Ascending aorta (tissue), 2 donors: ENCODE results near the gene TTLL6. TPM values are rescaled to one million over a fixed set of nuclear protein-coding genes. Genes with fewer than 3 reads are reported as not detected.

Experiments used
- DNase-seq, 2 donors: peaks; one replicate each; pipeline ENCODE4 v3.0.0-alpha.2; 2019; ENCODE audit warnings: low spot score in 2 of 2
- H3K27ac ChIP-seq, 2 donors: fragments of 200-600 bp; sonication (generic); one replicate each; pipeline ENCODE4 v1.5.1; 2016 to 2017; ENCODE audit warnings: mild to moderate bottlenecking in 1 of 2
- H3K27me3 ChIP-seq: fragments of 200-600 bp; sonication (generic); one replicate; pipeline ENCODE4 v1.5.1; 2017
- H3K36me3 ChIP-seq, 2 donors: fragments of 200-600 bp; sonication (generic); one replicate each; pipeline ENCODE4 v1.5.1; 2016
- H3K4me1 ChIP-seq, 2 donors: fragments of 200-600 bp; sonication (generic); one replicate each; pipeline ENCODE4 v1.5.1; 2016 to 2017; ENCODE audit warnings: mild to moderate bottlenecking in 1 of 2
- H3K4me3 ChIP-seq, 2 donors: fragments of 200-600 bp; sonication (generic); one replicate each; pipeline ENCODE4 v1.5.1; 2016 to 2017; ENCODE audit warnings: mild to moderate bottlenecking in 1 of 2
- H3K9me3 ChIP-seq, 2 donors: fragments of 200-600 bp; sonication (generic); one replicate each; pipeline ENCODE4 v1.5.1; 2016
- CTCF ChIP-seq, 3 experiments: fragments of 200-600 bp in 2 of 3; fragments of 450-650 bp in 1 of 3; sonication (generic) in 2 of 3; IDR thresholded peaks; one replicate each; pipeline ENCODE4 v1.5.1; 2016 to 2019; ENCODE audit warnings: antibody characterized with exemption in 3 of 3, mild to moderate bottlenecking in 1 of 3, moderate library complexity in 1 of 3
- intact Hi-C: fragments of 100-400 bp; cut with DNase I; formaldehyde crosslinking; loops from one replicate; pipeline ENCODE4 v1.15.1; 2023
- total RNA-seq: library from RNA; depleted of rRNA; stranded (reverse); fragments of >200 nt; gene quantifications from one replicate; pipeline ENCODE4 v1.1.0, GENCODE V29; 2016

Gene TTLL6
- total RNA-seq, 1 donor from 2014 or later, result not detected

DNA sequence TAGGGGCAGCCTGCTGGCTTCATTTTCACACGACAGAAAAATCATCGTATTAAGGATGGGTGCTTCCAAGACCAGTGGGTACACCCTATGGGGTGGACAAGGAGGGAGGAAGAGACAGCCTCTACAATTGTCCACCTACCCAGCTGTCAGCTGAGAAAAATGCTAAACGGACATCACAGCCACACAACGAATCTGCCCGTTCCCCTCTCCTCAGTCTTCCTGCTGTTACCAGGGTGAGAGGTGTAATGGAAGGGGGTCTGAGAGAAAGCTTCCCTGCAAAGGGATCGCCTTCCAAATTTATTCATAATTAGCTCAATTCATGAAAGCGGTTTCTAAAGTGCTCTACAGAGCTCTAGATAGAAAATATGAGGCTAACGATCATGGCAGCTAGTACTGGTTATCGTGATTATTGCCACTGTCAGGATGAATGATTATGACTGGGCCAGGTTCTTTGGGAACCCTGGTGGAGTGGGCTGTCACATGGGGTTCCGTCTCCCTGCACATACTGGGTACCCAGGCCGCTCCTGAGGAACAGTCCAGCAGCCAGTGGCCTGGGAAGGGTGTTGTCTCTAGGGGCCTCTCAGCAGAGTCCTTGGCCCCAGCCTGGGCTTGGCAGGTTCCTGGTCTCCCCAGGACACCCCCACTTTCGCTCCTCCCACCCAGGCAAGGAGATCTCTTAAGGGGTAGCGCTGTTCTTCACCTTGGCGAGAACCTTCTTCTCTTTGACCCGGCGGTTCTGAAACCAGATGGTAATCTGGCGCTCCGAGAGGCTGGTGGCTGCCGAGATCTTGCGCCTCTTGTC, 90.7 kb downstream of the TTLL6 start:
- Histone ChIP-seq H3K9me3 (no peaks in the 10 kb centered on the region), H3K36me3 (no peaks in the 10 kb centered on the region), H3K27ac (no peak overlapping the region), H3K4me3 (no peak overlapping the region), H3K27me3 (peaks cover 63% of the 10 kb centered on the region), H3K4me1 (peaks cover 6 to 11% of the 10 kb centered on the region in 2 donors)
- TF ChIP-seq CTCF (IDR thresholded peaks at IDR 0.05), result no peak
- intact Hi-C loops, result loop anchor here (5.0 kb wide), 1 partner anchor 271 kb away; the partner anchor contains the start of gene IGF2BP1
- no peak for DNase-seq

DNA sequence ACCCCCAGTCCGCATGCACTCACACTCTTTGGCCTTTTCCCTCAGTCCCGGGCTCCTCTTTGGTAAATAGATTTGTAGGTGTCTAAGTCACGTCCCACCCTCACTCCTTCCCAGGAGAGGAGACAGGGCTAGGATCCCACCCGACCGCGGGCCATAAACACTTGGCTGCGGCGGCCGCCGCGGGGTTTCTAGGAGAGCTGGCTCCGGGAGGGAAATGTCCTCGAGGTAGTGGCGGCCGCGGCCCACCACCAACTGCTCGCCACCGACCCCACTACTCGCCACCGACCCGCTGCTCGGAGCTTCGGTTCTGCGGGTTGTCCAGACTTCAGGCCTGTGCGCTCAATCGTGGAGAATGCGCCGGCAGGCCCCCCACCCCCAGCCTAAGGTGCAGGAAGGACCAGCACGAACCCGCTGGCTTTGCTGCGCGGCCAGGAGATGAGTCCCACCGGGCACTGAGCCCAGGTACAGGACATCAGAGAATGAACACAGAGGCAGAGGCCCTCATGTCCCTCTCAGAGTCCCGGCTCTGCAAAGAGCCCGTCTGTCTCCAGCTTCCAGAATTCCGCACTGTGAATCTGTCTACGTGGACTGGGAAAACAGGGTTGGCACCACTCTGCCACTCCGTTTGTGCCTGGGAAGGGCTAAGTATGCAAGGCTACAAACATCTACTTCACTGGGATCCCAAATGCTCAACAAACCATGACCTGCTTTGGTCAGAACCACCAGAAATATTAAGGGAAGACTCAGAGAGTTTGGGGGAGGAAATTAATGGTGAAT, 91.6 kb downstream of the TTLL6 start:
- Histone ChIP-seq H3K4me1 (peaks cover 6 to 11% of the 10 kb centered on the region in 2 donors), H3K27me3 (peaks cover 67% of the 10 kb centered on the region), H3K36me3 (no peaks in the 10 kb centered on the region), H3K27ac (no peak overlapping the region), H3K9me3 (no peaks in the 10 kb centered on the region), H3K4me3 (no peak overlapping the region)
- intact Hi-C loops, result loop anchor here (2.0 to 5.0 kb wide), 2 partner anchors 153 to 272 kb away; partner anchors contain the start of gene IGF2BP1
- no peak for TF ChIP-seq CTCF (IDR thresholded peaks at IDR 0.05)
- no peak for DNase-seq

- peaks cover 6 to 11% of the 10 kb centered on the region in 2 donors for H3K4me1 ChIP-seq
- H3K9me3 ChIP-seq, result no peaks in the 10 kb centered on the region
- H3K36me3 ChIP-seq, result no peaks in the 10 kb centered on the region
- TF ChIP-seq CTCF (IDR thresholded peaks at IDR 0.05), result no peak
- no peak overlapping the region for H3K27ac ChIP-seq
- peak overlapping the region in 1 of 2 donors; percentile 19 for H3K4me3 ChIP-seq
- peaks cover 68% of the 10 kb centered on the region for H3K27me3 ChIP-seq
- intact Hi-C loops, result loop anchor here (2.0 to 5.0 kb wide), 2 partner anchors 154 to 272 kb away; partner anchors contain the start of gene IGF2BP1
- DNase-seq, result no peak
Observed at GRCh38 chr17:48725004-48725287, 92.1 kb downstream of the TTLL6 start.

- peaks cover 6 to 11% of the 10 kb centered on the region in 2 donors for H3K4me1 ChIP-seq
- H3K36me3 ChIP-seq, result no peaks in the 10 kb centered on the region
- H3K9me3 ChIP-seq, result no peaks in the 10 kb centered on the region
- TF ChIP-seq CTCF (IDR thresholded peaks at IDR 0.05), result peak; percentile 53 to 77 (median 62)
- H3K4me3 ChIP-seq, result peak overlapping the region in 1 of 2 donors; percentile 19
- peaks cover 65% of the 10 kb centered on the region for H3K27me3 ChIP-seq
- no peak overlapping the region for H3K27ac ChIP-seq
- intact Hi-C loops, result loop anchor here (2.0 to 5.0 kb wide), 2 partner anchors 154 to 273 kb away; partner anchors contain the start of gene IGF2BP1
- DNase-seq, result peak in 1 of 2 donors; percentile 89
Observed at GRCh38 chr17:48724251-48725003, 92.6 kb downstream of the TTLL6 start.
